Neural cell (in vitro differentiated cells): ENCODE results near the gene A2ML1. TPM values are rescaled to one million over a fixed set of nuclear protein-coding genes. Genes with fewer than 3 reads are reported as not detected.

ENCODE experiments used
- H2AFZ ChIP-seq: fragments of 200-600, 300-800 bp; sonication (generic), shearing (Covaris generic); 2 replicates; pipeline ENCODE4 v1.6.0; 2014; ENCODE audit warnings: low read depth, mild to moderate bottlenecking, antibody characterized with exemption, low read length, moderate library complexity
- H3F3A ChIP-seq: fragments of 200-600 bp; shearing (Covaris generic); 2 replicates; pipeline ENCODE4 v1.6.1; 2016; ENCODE audit warnings: mild to moderate bottlenecking, moderate library complexity, mixed read lengths, antibody characterized with exemption, low read length; ENCODE audit not compliant: insufficient read depth, poor library complexity, severe bottlenecking
- H3K27ac ChIP-seq: fragments of 200-600, 300-800 bp; sonication (generic), shearing (Covaris generic); 2 replicates; pipeline ENCODE4 v1.5.1; 2014; ENCODE audit warnings: mild to moderate bottlenecking, low read length, moderate library complexity
- H3K27me3 ChIP-seq: fragments of 300-800, 200-600 bp; sonication (generic), shearing (Covaris generic); 2 replicates; pipeline ENCODE4 v1.6.0; 2014; ENCODE audit warnings: mild to moderate bottlenecking, low read depth, low read length, moderate library complexity; ENCODE audit not compliant: insufficient read depth
- H3K36me3 ChIP-seq: fragments of 300-800, 200-600 bp; sonication (generic), shearing (Covaris generic); 2 replicates; pipeline ENCODE4 v1.5.1; 2014; ENCODE audit warnings: mild to moderate bottlenecking, antibody characterized with exemption, low read length, moderate library complexity; ENCODE audit not compliant: insufficient read depth
- H3K4me2 ChIP-seq: fragments of 300-800, 200-600 bp; sonication (generic), shearing (Covaris generic); 2 replicates; pipeline ENCODE4 v1.6.0; 2014; ENCODE audit warnings: mild to moderate bottlenecking, low read length
- H3K4me3 ChIP-seq: fragments of 300-800, 200-600 bp; sonication (generic), shearing (Covaris generic); 2 replicates; pipeline ENCODE4 v1.5.1; 2014; ENCODE audit warnings: mild to moderate bottlenecking, low read length, moderate library complexity
- H3K79me2 ChIP-seq: fragments of 200-600 bp; shearing (Covaris generic); replicated peaks from 2 replicates; pipeline ENCODE4 v1.6.0; 2014; ENCODE audit warnings: mild to moderate bottlenecking, low read length, moderate library complexity; ENCODE audit not compliant: insufficient read depth
- H3K9ac ChIP-seq: fragments of 300-800, 200-600 bp; sonication (generic), shearing (Covaris generic); 2 replicates; pipeline ENCODE4 v1.6.1; 2016; ENCODE audit warnings: mild to moderate bottlenecking, low read length, mixed read lengths
- H3K9me2 ChIP-seq: fragments of 200-600 bp; shearing (Covaris generic); 2 replicates; pipeline ENCODE4 v1.6.1; 2016; ENCODE audit warnings: mild to moderate bottlenecking, low read length, mixed read lengths; ENCODE audit not compliant: insufficient read depth
- H3K9me3 ChIP-seq: fragments of 200-600, 300-800 bp; sonication (generic), shearing (Covaris generic); 2 replicates; pipeline ENCODE4 v1.6.1; 2016; ENCODE audit warnings: mild to moderate bottlenecking, mixed run types, low read length, moderate library complexity, mixed read lengths
- H4K20me1 ChIP-seq: fragments of 200-600 bp; shearing (Covaris generic); 2 replicates; pipeline ENCODE4 v1.6.1; 2016; ENCODE audit warnings: mild to moderate bottlenecking, mixed run types; ENCODE audit not compliant: insufficient read depth
- CTCF ChIP-seq: fragments of 450-650 bp; IDR thresholded peaks from 2 replicates; pipeline ENCODE4 v1.5.1; 2014; ENCODE audit warnings: antibody characterized with exemption, mild to moderate bottlenecking, moderate library complexity; ENCODE audit not compliant: poor library complexity, severe bottlenecking
- EP300 ChIP-seq: fragments of 450-650 bp; conservative IDR thresholded peaks from 2 replicates; pipeline ENCODE4 v1.6.1; 2014; ENCODE audit warnings: antibody characterized with exemption, mild to moderate bottlenecking, moderate library complexity; ENCODE audit not compliant: poor library complexity, severe bottlenecking
- EZH2 ChIP-seq: fragments of 200-600, 300-800 bp; shearing (Covaris generic), sonication (generic); IDR thresholded peaks from 2 replicates; pipeline ENCODE4 v1.6.1; 2014; ENCODE audit warnings: antibody characterized with exemption, low read length, borderline replicate concordance, mild to moderate bottlenecking; ENCODE audit not compliant: insufficient read depth, poor library complexity, severe bottlenecking
- MXI1 ChIP-seq: fragments of 450-650 bp; conservative IDR thresholded peaks from 2 replicates; pipeline ENCODE4 v1.6.1; 2014; ENCODE audit warnings: antibody characterized with exemption, mild to moderate bottlenecking; ENCODE audit not compliant: poor library complexity, severe bottlenecking
- POLR2AphosphoS5 ChIP-seq: IDR thresholded peaks from 2 replicates; pipeline ENCODE4 v1.6.1; 2012
- RAD21 ChIP-seq: fragments of 450-650 bp; conservative IDR thresholded peaks from 2 replicates; pipeline ENCODE4 v1.6.1; 2014; ENCODE audit warnings: antibody characterized with exemption, mild to moderate bottlenecking, moderate library complexity
- REST ChIP-seq: IDR thresholded peaks from 2 replicates; pipeline ENCODE4 v1.6.1; 2012; ENCODE audit warnings: borderline replicate concordance
- SMC3 ChIP-seq: fragments of 450-650 bp; conservative IDR thresholded peaks from 2 replicates; pipeline ENCODE4 v1.6.1; 2014; ENCODE audit warnings: antibody characterized with exemption, mild to moderate bottlenecking, moderate library complexity; ENCODE audit not compliant: poor library complexity
- TAF1 ChIP-seq: IDR thresholded peaks from 2 replicates; pipeline ENCODE4 v1.6.1; 2012; ENCODE audit warnings: low read depth
- polyA plus RNA-seq: library from polyadenylated mRNA; depleted of rRNA; stranded (reverse); fragments of >200 nt; gene quantifications from 2 replicates; pipeline ENCODE4 v1.2.3, GENCODE V29; 2014

A2ML1 gene
- polyA plus RNA-seq, 1 donor from 2014 or later, result not detected

- TF ChIP-seq REST (no peak), RAD21 (no peak), TAF1 (no peak), EZH2 (no peak), CTCF (no peak), MXI1 (no peak), POLR2AphosphoS5 (no peak), EP300 (no peak), SMC3 (no peak)
- no peak overlapping the region for H3K27ac ChIP-seq
These were observed 100.1 kb downstream of the A2ML1 start for GRCh38 chr12:8922544-8922943.

More at GRCh38 chr12:8922544-8922943, 100.1 kb downstream of the A2ML1 start:
- Histone ChIP-seq H3K9me2 (no peaks in the 10 kb centered on the region), H4K20me1 (no peaks in the 10 kb centered on the region), H3K27me3 (no peaks in the 10 kb centered on the region), H3K36me3 (peaks cover 9% of the 10 kb centered on the region), H3K9ac (no peak overlapping the region), H3K9me3 (no peaks in the 10 kb centered on the region), H3F3A (no peaks in the 10 kb centered on the region), H3K4me2 (no peak overlapping the region), H3K79me2 (peaks cover 4% of the 10 kb centered on the region), H3K4me3 (no peak overlapping the region), H2AFZ (no peak overlapping the region)

Other genes starting within 250 kb of the A2ML1 start
- not detected in 2 replicates for gene AICDA, start 209.8 kb upstream of the A2ML1 start, polyA plus RNA-seq
- gene MFAP5, start 159.8 kb upstream of the A2ML1 start, polyA plus RNA-seq, result not detected in 2 replicates
- 376 and 393 TPM in 2 replicates for gene RIMKLB, start 124.6 kb upstream of the A2ML1 start, polyA plus RNA-seq
- gene PHC1, start 91.9 kb downstream of the A2ML1 start, polyA plus RNA-seq, result 104 and 124 TPM in 2 replicates
- gene M6PR, start 127.0 kb downstream of the A2ML1 start, polyA plus RNA-seq, result 52.8 and 82.5 TPM in 2 replicates
- gene KLRG1, start 166.9 kb downstream of the A2ML1 start, polyA plus RNA-seq, result 3.4 and 4.7 TPM in 2 replicates